ENCODE measurements around the gene DLK2.
"Not testable (repeated sequence)": the region's sequence is repeated elsewhere in the genome, so short reads cannot be mapped to it uniquely, and the experiment has no call there.

The DLK2 gene

GRCh38 chr6:43455531-43456428, at the start of gene DLK2:
DLK2 (minus strand) TSS chr6:43455548; CDS start chr6:43454825, 723 bp downstream.
- peak; percentile 59 to 65 for DNase-seq

- no peak for DNase-seq
These were observed 48.1 kb upstream of the DLK2 start for GRCh38 chr6:43503443-43503842.

- DNase-seq, result no peak
These were observed 47.3 kb upstream of the DLK2 start for GRCh38 chr6:43502666-43503065.

GRCh38 chr6:43500921-43501320, 45.6 kb upstream of the DLK2 start:
- no peak for DNase-seq

GRCh38 chr6:43499028-43499815, 43.9 kb upstream of the DLK2 start:
- no peak for DNase-seq

- DNase-seq, result not testable (repeated sequence)
These were observed 42.9 kb upstream of the DLK2 start for GRCh38 chr6:43498291-43498690.

GRCh38 chr6:43497689-43498088, 42.3 kb upstream of the DLK2 start:
- no peak for DNase-seq

GRCh38 chr6:43497129-43497396, 41.7 kb upstream of the DLK2 start:
- DNase-seq, result no peak

GRCh38 chr6:43496370-43497128, 41.2 kb upstream of the DLK2 start:
- DNase-seq, result no peak

- no peak for DNase-seq
These were observed 40.1 kb upstream of the DLK2 start for GRCh38 chr6:43495409-43495941.

- DNase-seq, result no peak
These were observed 39.4 kb upstream of the DLK2 start for GRCh38 chr6:43494766-43495165.

GRCh38 chr6:43494321-43494720, 39.0 kb upstream of the DLK2 start:
- no peak for DNase-seq

- DNase-seq, result no peak
These were observed 38.5 kb upstream of the DLK2 start for GRCh38 chr6:43493833-43494232.

GRCh38 chr6:43493230-43493629, 37.9 kb upstream of the DLK2 start:
- DNase-seq, result no peak

GRCh38 chr6:43492673-43493072, 37.3 kb upstream of the DLK2 start:
- no peak for DNase-seq

- DNase-seq, result no peak
These were observed 36.7 kb upstream of the DLK2 start for GRCh38 chr6:43491750-43492661.

GRCh38 chr6:43490523-43490939, 35.2 kb upstream of the DLK2 start:
- DNase-seq, result no peak

GRCh38 chr6:43489277-43490072, 34.1 kb upstream of the DLK2 start:
- DNase-seq, result no peak

GRCh38 chr6:43488667-43489276, 33.4 kb upstream of the DLK2 start:
- DNase-seq, result no peak

GRCh38 chr6:43481591-43482236, 26.4 kb upstream of the DLK2 start:
- no peak for DNase-seq

All from activated CD4-positive, alpha-beta T cell treated with anti-CD3 and anti-CD28 coated beads, Interleukin-2, amount 50 U/mL, for 48 hours (primary cell).